ENCODE results near the gene RAB20. TPM values are rescaled to one million over a fixed set of nuclear protein-coding genes. Genes with fewer than 3 reads are reported as not detected.
A peak's percentile ranks its signal among the peaks of the same experiment; 100 is the strongest.

Gene RAB20
- total and polyA plus RNA-seq, 9 of the 15 experiments (the other 6 are each of a cell fraction or from before 2014, with no cell fraction given) = 0.62 to 9.2 (median 5.4) TPM

- TF ChIP-seq ZHX1 (conservative IDR thresholded peaks at IDR 0.05; ENCODE audit: low read length) = no peak
- peak; percentile 61; the same call in 1 of the 2 replicates for TF ChIP-seq ZBTB17 (CRISPR knock-in tag; IDR thresholded peaks at IDR 0.05)
- TF ChIP-seq, protein P1, sequence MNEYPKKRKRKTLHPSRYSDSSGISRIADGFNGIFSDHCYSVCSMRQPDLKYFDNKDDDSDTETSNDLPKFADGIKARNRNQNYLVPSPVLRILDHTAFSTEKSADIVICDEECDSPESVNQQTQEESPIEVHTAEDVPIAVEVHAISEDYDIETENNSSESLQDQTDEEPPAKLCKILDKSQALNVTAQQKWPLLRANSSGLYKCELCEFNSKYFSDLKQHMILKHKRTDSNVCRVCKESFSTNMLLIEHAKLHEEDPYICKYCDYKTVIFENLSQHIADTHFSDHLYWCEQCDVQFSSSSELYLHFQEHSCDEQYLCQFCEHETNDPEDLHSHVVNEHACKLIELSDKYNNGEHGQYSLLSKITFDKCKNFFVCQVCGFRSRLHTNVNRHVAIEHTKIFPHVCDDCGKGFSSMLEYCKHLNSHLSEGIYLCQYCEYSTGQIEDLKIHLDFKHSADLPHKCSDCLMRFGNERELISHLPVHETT (CRISPR knock-in tag; conservative IDR thresholded peaks at IDR 0.05 in 1 of 2, IDR thresholded peaks at IDR 0.05 in 1 of 2) = 0 out of 4 replicates have a peak, but pooled peaks of 1 of the 2 experiments have one; percentile 16
- TF ChIP-seq, protein P2, sequence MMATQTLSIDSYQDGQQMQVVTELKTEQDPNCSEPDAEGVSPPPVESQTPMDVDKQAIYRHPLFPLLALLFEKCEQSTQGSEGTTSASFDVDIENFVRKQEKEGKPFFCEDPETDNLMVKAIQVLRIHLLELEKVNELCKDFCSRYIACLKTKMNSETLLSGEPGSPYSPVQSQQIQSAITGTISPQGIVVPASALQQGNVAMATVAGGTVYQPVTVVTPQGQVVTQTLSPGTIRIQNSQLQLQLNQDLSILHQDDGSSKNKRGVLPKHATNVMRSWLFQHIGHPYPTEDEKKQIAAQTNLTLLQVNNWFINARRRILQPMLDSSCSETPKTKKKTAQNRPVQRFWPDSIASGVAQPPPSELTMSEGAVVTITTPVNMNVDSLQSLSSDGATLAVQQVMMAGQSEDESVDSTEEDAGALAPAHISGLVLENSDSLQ (IDR thresholded peaks at IDR 0.05) = peak; percentile 93
- no peak for TF ChIP-seq MBD1 (CRISPR knock-in tag; IDR thresholded peaks at IDR 0.05)
- no peak for TF ChIP-seq ELF4 (CRISPR knock-in tag; IDR thresholded peaks at IDR 0.05)
- peak; percentile 29; the same call in 1 of the 2 replicates for TF ChIP-seq VEZF1 (CRISPR knock-in tag; IDR thresholded peaks at IDR 0.05)
- TF ChIP-seq ARID1B (IDR thresholded peaks at IDR 0.05) = no peak
- peak; percentile 64 for TF ChIP-seq TCF3 (CRISPR knock-in tag; IDR thresholded peaks at IDR 0.05)
- TF ChIP-seq, protein P3, sequence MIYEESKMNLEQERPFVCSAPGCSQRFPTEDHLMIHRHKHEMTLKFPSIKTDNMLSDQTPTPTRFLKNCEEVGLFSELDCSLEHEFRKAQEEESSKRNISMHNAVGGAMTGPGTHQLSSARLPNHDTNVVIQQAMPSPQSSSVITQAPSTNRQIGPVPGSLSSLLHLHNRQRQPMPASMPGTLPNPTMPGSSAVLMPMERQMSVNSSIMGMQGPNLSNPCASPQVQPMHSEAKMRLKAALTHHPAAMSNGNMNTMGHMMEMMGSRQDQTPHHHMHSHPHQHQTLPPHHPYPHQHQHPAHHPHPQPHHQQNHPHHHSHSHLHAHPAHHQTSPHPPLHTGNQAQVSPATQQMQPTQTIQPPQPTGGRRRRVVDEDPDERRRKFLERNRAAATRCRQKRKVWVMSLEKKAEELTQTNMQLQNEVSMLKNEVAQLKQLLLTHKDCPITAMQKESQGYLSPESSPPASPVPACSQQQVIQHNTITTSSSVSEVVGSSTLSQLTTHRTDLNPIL (CRISPR knock-in tag; IDR thresholded peaks at IDR 0.05) = no peak
- 0 out of 2 replicates have a peak, but pooled peaks have one; percentile 10 for TF ChIP-seq LCOR (CRISPR knock-in tag; IDR thresholded peaks at IDR 0.05)
- no peak for TF ChIP-seq U2AF2 (optimal IDR thresholded peaks at IDR 0.05; ENCODE audit: low read depth, low read length)
- no peak for TF ChIP-seq XRCC3 (IDR thresholded peaks at IDR 0.05)
- TF ChIP-seq TAF1 (IDR thresholded peaks at IDR 0.05; ENCODE audit: control insufficient read depth, extremely low read depth, insufficient read depth, low read length, severe bottlenecking) = no peak
- TF ChIP-seq CBX1 (IDR thresholded peaks at IDR 0.05; ENCODE audit: low read depth) = 0 out of 2 replicates have a peak, but pooled peaks have one; percentile 28
- no peak for TF ChIP-seq NONO (IDR thresholded peaks at IDR 0.05; ENCODE audit: low read depth in 2 of 2, low read length in 1 of 2)
- peak; percentile 46; the same call in 1 of the 2 replicates for TF ChIP-seq CBFA2T3 (IDR thresholded peaks at IDR 0.05)
These were observed 57.5 kb downstream of the RAB20 start (continued) for GRCh38 chr13:110503979-110504499.
